D721Med (cell line): Measurements from ENCODE around the gene SLX4IP.

Source experiments
- DNase-seq: peaks from one replicate; pipeline ENCODE4 v3.0.0; 2011; ENCODE audit warnings: low spot score; ENCODE audit not compliant: insufficient read length
- FAIRE-seq: peaks from 2 replicates; lab custom pipeline; 2011; peaks lifted over from hg19 to GRCh38; lab: Jason Lieb, UNC
- TF ChIP-seq, protein P1 (sequence below): IDR thresholded peaks from 2 replicates; pipeline ENCODE4 v1.5.1; 2012; ENCODE audit warnings: mild to moderate bottlenecking, control low read depth; ENCODE audit not compliant: insufficient read depth; ENCODE audit errors: missing control alignments

Gene SLX4IP

DNA sequence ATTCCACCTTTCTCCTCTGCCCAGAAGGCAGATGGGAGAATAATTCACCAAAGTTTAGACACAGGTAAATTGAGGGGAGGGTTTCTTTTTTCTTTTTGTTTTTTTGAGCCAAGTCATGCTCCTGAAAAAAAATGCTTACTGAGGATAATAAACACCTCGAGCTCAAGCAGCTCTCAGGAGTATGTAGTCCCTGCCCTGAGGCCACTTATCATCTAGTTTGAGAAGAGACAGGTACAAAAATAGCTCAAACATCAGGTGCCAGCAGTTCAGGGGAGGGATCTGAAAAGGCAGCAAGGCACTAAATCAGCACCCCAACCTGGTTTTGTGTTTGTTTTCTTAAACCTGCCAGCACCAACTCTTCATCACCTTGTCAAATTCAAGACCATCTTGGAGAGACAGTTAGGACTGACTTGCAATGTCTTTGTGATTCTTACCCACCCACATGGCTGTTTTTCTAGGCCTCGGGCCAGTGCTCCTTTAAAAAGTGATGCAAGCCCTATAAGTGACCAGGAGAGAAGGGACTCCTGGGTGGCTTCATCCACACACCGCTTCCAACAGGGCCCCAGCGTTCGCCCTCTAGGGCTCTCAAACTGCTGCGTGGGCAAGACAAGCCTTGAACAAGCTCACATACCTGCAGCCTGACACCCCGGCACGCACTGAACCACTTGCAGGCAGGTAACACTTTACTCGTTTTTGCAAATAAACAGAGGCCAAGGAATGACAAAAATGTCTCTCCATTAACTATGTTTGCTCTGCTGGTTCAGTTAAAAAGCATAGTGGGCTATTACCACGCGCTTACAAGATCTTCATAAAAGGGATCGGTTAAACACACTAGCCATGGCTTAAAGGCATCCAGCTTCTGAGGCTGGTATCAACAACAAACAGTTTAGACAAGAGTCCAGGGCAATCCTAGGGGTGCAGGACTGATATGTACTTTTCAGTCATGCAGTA is 224.8 kb downstream of the SLX4IP start:
- FAIRE-seq (no peak), DNase-seq (no peak)
- TF ChIP-seq, protein P1, sequence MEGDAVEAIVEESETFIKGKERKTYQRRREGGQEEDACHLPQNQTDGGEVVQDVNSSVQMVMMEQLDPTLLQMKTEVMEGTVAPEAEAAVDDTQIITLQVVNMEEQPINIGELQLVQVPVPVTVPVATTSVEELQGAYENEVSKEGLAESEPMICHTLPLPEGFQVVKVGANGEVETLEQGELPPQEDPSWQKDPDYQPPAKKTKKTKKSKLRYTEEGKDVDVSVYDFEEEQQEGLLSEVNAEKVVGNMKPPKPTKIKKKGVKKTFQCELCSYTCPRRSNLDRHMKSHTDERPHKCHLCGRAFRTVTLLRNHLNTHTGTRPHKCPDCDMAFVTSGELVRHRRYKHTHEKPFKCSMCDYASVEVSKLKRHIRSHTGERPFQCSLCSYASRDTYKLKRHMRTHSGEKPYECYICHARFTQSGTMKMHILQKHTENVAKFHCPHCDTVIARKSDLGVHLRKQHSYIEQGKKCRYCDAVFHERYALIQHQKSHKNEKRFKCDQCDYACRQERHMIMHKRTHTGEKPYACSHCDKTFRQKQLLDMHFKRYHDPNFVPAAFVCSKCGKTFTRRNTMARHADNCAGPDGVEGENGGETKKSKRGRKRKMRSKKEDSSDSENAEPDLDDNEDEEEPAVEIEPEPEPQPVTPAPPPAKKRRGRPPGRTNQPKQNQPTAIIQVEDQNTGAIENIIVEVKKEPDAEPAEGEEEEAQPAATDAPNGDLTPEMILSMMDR = no peak

GRCh38 chr20:10660661-10661060 is 225.6 kb downstream of the SLX4IP start:
- DNase-seq = no peak
- FAIRE-seq = no peak
- TF ChIP-seq, protein P1 = no peak

- DNase-seq (no peak), FAIRE-seq (no peak)
- TF ChIP-seq, protein P1 = no peak
Observed at GRCh38 chr20:10661261-10661660, 226.2 kb downstream of the SLX4IP start.

DNA sequence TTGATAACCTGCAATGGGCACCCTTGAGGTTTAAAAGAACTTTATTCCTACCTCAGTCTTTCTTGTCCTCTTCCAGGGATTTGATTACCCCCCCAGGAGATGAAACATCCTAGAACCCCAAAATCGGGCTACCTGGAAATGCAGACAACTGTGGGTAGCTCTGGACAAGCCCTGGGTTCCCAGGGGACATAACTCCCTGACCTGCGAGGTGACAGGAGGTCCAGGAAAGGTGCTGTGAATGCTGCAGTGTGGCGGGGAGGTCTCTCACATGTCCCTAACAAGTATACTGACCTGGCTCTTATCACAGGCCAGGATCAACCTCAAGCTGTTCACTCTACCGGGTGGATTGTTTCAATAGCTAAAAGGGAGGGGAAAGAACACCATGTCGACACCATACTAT is 227.0 kb downstream of the SLX4IP start:
- TF ChIP-seq, protein P1 = no peak
- FAIRE-seq (no peak), DNase-seq (no peak)

DNA sequence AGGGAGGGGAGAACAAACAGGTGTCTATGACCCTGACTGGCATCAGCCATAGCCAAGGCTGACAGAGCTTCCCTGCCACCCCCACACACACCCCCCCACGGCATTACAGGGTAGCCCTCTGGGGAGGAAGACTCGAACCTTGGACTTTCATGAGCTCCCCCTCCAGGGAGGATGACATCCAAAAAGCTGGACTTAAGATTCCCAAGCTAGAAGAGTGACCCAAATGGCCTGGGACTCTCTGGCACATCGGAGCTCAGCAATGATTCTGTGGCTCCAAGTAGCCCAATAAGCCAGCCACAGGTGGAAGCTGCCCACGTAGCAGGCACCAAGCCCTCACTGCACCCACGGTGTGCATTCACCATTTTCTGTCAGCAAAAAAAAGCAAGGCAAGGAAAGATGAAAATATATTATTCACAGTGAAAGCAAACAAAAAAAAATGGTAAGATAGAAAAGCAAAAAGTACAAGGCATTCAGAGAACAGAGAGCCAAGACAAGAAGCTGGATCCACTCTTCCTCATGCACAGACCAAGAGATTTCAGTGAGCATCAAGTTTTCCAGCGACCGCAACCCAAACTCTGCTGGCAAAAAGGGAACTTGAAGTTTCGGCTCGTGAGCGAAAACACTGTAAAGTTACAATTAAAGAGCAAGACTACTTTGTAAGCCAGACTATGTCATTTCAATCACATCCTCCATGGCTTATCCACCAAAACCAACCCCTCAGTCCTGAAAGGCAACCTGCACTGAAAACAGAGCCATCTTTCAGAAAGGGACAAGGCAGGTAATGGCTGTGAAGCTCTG is 227.8 kb downstream of the SLX4IP start:
- DNase-seq (no peak), FAIRE-seq (no peak)
- TF ChIP-seq, protein P1 = no peak

GRCh38 chr20:10663756-10664155 is 228.7 kb downstream of the SLX4IP start:
- FAIRE-seq (no peak), DNase-seq (no peak)
- TF ChIP-seq, protein P1 = no peak
